SW 1271 (cell line): Measurements from ENCODE around the gene PPP1R13B.

Experiments
- DNase-seq, 2 experiments: peaks; one replicate each; lab custom pipeline; 2025; lab: John Stamatoyannopoulos, UW

The PPP1R13B gene

GRCh38 chr14:103881268-103882201 lies 34.2 kb upstream of the PPP1R13B start:
- DNase-seq = no peak

GRCh38 chr14:103880348-103881267 lies 33.2 kb upstream of the PPP1R13B start:
- DNase-seq = no peak

- DNase-seq = no peak
Observed at GRCh38 chr14:103879570-103880347, 32.4 kb upstream of the PPP1R13B start.

GRCh38 chr14:103879118-103879569 lies 31.8 kb upstream of the PPP1R13B start:
- no peak for DNase-seq

- no peak for DNase-seq
Observed at GRCh38 chr14:103878180-103878579, 30.8 kb upstream of the PPP1R13B start.

GRCh38 chr14:103875010-103875409 lies 27.6 kb upstream of the PPP1R13B start:
- DNase-seq = no peak

- no peak for DNase-seq
Observed at GRCh38 chr14:103872481-103873113, 25.2 kb upstream of the PPP1R13B start.

GRCh38 chr14:103871596-103872480 lies 24.5 kb upstream of the PPP1R13B start:
- DNase-seq = peak in 1 of 2 experiments; percentile 21

- DNase-seq = no peak
Observed at GRCh38 chr14:103870891-103871595, 23.7 kb upstream of the PPP1R13B start.

GRCh38 chr14:103870144-103870876 lies 22.9 kb upstream of the PPP1R13B start:
- DNase-seq = no peak

GRCh38 chr14:103869406-103870143 lies 22.2 kb upstream of the PPP1R13B start:
- DNase-seq = no peak

GRCh38 chr14:103868242-103868897 lies 21.0 kb upstream of the PPP1R13B start:
- DNase-seq = no peak

GRCh38 chr14:103867523-103867953 lies 20.2 kb upstream of the PPP1R13B start:
- no peak for DNase-seq

- no peak for DNase-seq
Observed at GRCh38 chr14:103867020-103867419, 19.6 kb upstream of the PPP1R13B start.

- no peak for DNase-seq
Observed at GRCh38 chr14:103863245-103863644, 15.9 kb upstream of the PPP1R13B start.

- no peak for DNase-seq
Observed at GRCh38 chr14:103862393-103862782, 15.0 kb upstream of the PPP1R13B start.
